Central memory CD8-positive, alpha-beta T cell (primary cell): ENCODE measurements around the gene MACROD2.

Experiments
- ATAC-seq: fragments of 150-1000 bp; cut with Tn5 transposase; replicated peaks from 2 replicates; pipeline ENCODE4 v1.10.0; 2022; ENCODE audit warnings: mild to moderate bottlenecking, moderate FRiP score, moderate number of reproducible peaks; ENCODE audit not compliant: poor library complexity, severe bottlenecking; ENCODE audit errors: extremely low read depth
- DNase-seq, 2 donors: peaks; one replicate each; pipeline ENCODE4 v3.0.0; 2021; ENCODE audit warnings: low spot score in 2 of 2
- H3K27ac Mint-ChIP-seq: one replicate; pipeline ENCODE4 v1.8.0; 2022; ENCODE audit warnings: low read depth, mild to moderate bottlenecking, moderate library complexity, mixed read lengths
- H3K27me3 Mint-ChIP-seq: one replicate; pipeline ENCODE4 v1.8.0; 2022; ENCODE audit warnings: mixed read lengths
- H3K36me3 Mint-ChIP-seq: one replicate; pipeline ENCODE4 v1.8.0; 2022; ENCODE audit warnings: mild to moderate bottlenecking, moderate library complexity, mixed read lengths; ENCODE audit not compliant: insufficient read depth
- H3K4me1 Mint-ChIP-seq: one replicate; pipeline ENCODE4 v1.8.0; 2022; ENCODE audit warnings: mixed read lengths
- H3K4me3 Mint-ChIP-seq: one replicate; pipeline ENCODE4 v1.8.0; 2022; ENCODE audit warnings: mild to moderate bottlenecking, moderate library complexity, mixed read lengths
- H3K9me3 Mint-ChIP-seq: one replicate; pipeline ENCODE4 v1.8.0; 2022; ENCODE audit warnings: mixed read lengths

MACROD2 gene

GRCh38 chr20:14879020-14879697 is 883.8 kb downstream of the MACROD2 start:
- no peak overlapping the region for H3K4me3 Mint-ChIP-seq
- H3K9me3 Mint-ChIP-seq, result peaks cover 10% of the 10 kb centered on the region
- no peak for ATAC-seq
- no peaks in the 10 kb centered on the region for H3K4me1 Mint-ChIP-seq
- H3K27me3 Mint-ChIP-seq, result no peaks in the 10 kb centered on the region
- no peaks in the 10 kb centered on the region for H3K36me3 Mint-ChIP-seq
- no peak for DNase-seq
- no peak overlapping the region for H3K27ac Mint-ChIP-seq

GRCh38 chr20:14879839-14880238 is 884.5 kb downstream of the MACROD2 start:
- Mint-ChIP-seq H3K27ac (no peak overlapping the region), H3K27me3 (no peaks in the 10 kb centered on the region), H3K9me3 (peaks cover 10% of the 10 kb centered on the region), H3K4me1 (no peaks in the 10 kb centered on the region), H3K36me3 (no peaks in the 10 kb centered on the region), H3K4me3 (no peak overlapping the region)
- DNase-seq, result no peak
- ATAC-seq, result no peak

- H3K27ac Mint-ChIP-seq, result no peak overlapping the region
- no peaks in the 10 kb centered on the region for H3K36me3 Mint-ChIP-seq
- DNase-seq (no peak), ATAC-seq (no peak)
- H3K4me1 Mint-ChIP-seq, result no peaks in the 10 kb centered on the region
- no peak overlapping the region for H3K4me3 Mint-ChIP-seq
- no peaks in the 10 kb centered on the region for H3K27me3 Mint-ChIP-seq
- H3K9me3 Mint-ChIP-seq, result peaks cover 21% of the 10 kb centered on the region
Observed at GRCh38 chr20:14881518-14881917, 886.2 kb downstream of the MACROD2 start.

GRCh38 chr20:14882157-14882556 is 886.8 kb downstream of the MACROD2 start:
- Mint-ChIP-seq H3K27ac (no peak overlapping the region), H3K36me3 (no peaks in the 10 kb centered on the region), H3K4me1 (no peaks in the 10 kb centered on the region), H3K27me3 (no peaks in the 10 kb centered on the region), H3K9me3 (peaks cover 21% of the 10 kb centered on the region), H3K4me3 (no peak overlapping the region)
- no peak for ATAC-seq
- no peak for DNase-seq

- Mint-ChIP-seq H3K4me1 (no peaks in the 10 kb centered on the region), H3K4me3 (no peak overlapping the region), H3K9me3 (peaks cover 14% of the 10 kb centered on the region), H3K36me3 (no peaks in the 10 kb centered on the region), H3K27ac (no peak overlapping the region), H3K27me3 (no peaks in the 10 kb centered on the region)
- DNase-seq (no peak), ATAC-seq (no peak)
Observed at GRCh38 chr20:14882846-14883245, 887.5 kb downstream of the MACROD2 start.

- no peak overlapping the region for H3K4me3 Mint-ChIP-seq
Observed at GRCh38 chr20:14883324-14883723, 888.0 kb downstream of the MACROD2 start.

GRCh38 chr20:14885661-14886060 is 890.3 kb downstream of the MACROD2 start:
- no peaks in the 10 kb centered on the region for H3K27me3 Mint-ChIP-seq
- H3K4me3 Mint-ChIP-seq, result no peak overlapping the region
- H3K36me3 Mint-ChIP-seq, result no peaks in the 10 kb centered on the region
- H3K4me1 Mint-ChIP-seq, result no peaks in the 10 kb centered on the region
- DNase-seq (no peak), ATAC-seq (no peak)
- H3K9me3 Mint-ChIP-seq, result peaks cover 25% of the 10 kb centered on the region
- H3K27ac Mint-ChIP-seq, result no peak overlapping the region

More at GRCh38 chr20:14883324-14883723, 888.0 kb downstream of the MACROD2 start:
- H3K4me1 Mint-ChIP-seq, result no peaks in the 10 kb centered on the region
- H3K36me3 Mint-ChIP-seq, result no peaks in the 10 kb centered on the region
- no peak overlapping the region for H3K27ac Mint-ChIP-seq
- DNase-seq (no peak), ATAC-seq (no peak)
- H3K9me3 Mint-ChIP-seq, result peaks cover 12% of the 10 kb centered on the region
- H3K27me3 Mint-ChIP-seq, result no peaks in the 10 kb centered on the region

GRCh38 chr20:14888134-14888533 is 892.8 kb downstream of the MACROD2 start:
- ATAC-seq (no peak), DNase-seq (no peak)
- no peaks in the 10 kb centered on the region for H3K27me3 Mint-ChIP-seq
- H3K9me3 Mint-ChIP-seq, result peaks cover 31% of the 10 kb centered on the region
- H3K4me1 Mint-ChIP-seq, result no peaks in the 10 kb centered on the region
- no peak overlapping the region for H3K4me3 Mint-ChIP-seq
- no peak overlapping the region for H3K27ac Mint-ChIP-seq
- no peaks in the 10 kb centered on the region for H3K36me3 Mint-ChIP-seq

- Mint-ChIP-seq H3K4me1 (no peaks in the 10 kb centered on the region), H3K9me3 (peaks cover 31% of the 10 kb centered on the region), H3K27me3 (no peaks in the 10 kb centered on the region), H3K27ac (no peak overlapping the region), H3K36me3 (no peaks in the 10 kb centered on the region), H3K4me3 (no peak overlapping the region)
- ATAC-seq (no peak), DNase-seq (no peak)
Observed at GRCh38 chr20:14889496-14890255, 894.4 kb downstream of the MACROD2 start.

- DNase-seq, result no peak
- no peak overlapping the region for H3K27ac Mint-ChIP-seq
- no peaks in the 10 kb centered on the region for H3K4me1 Mint-ChIP-seq
- no peaks in the 10 kb centered on the region for H3K36me3 Mint-ChIP-seq
- no peak for ATAC-seq
- H3K27me3 Mint-ChIP-seq, result no peaks in the 10 kb centered on the region
- H3K4me3 Mint-ChIP-seq, result no peak overlapping the region
- H3K9me3 Mint-ChIP-seq, result peaks cover 34% of the 10 kb centered on the region
Observed at GRCh38 chr20:14890713-14891112, 895.4 kb downstream of the MACROD2 start.

GRCh38 chr20:14892782-14893181 is 897.5 kb downstream of the MACROD2 start:
- DNase-seq (no peak), ATAC-seq (no peak)

GRCh38 chr20:14896569-14896968 is 901.3 kb downstream of the MACROD2 start:
- DNase-seq (no peak), ATAC-seq (no peak)
- Mint-ChIP-seq H3K4me1 (no peaks in the 10 kb centered on the region), H3K27ac (no peak overlapping the region), H3K27me3 (no peaks in the 10 kb centered on the region), H3K9me3 (peaks cover 13% of the 10 kb centered on the region), H3K36me3 (no peaks in the 10 kb centered on the region), H3K4me3 (no peak overlapping the region)

More at GRCh38 chr20:14892782-14893181, 897.5 kb downstream of the MACROD2 start:
- Mint-ChIP-seq H3K36me3 (no peaks in the 10 kb centered on the region), H3K4me3 (no peak overlapping the region), H3K27me3 (no peaks in the 10 kb centered on the region), H3K27ac (no peak overlapping the region), H3K9me3 (peaks cover 30% of the 10 kb centered on the region), H3K4me1 (no peaks in the 10 kb centered on the region)

- no peak overlapping the region for H3K27ac Mint-ChIP-seq
- no peaks in the 10 kb centered on the region for H3K36me3 Mint-ChIP-seq
- no peak for ATAC-seq
Observed at GRCh38 chr20:14897608-14898007, 902.3 kb downstream of the MACROD2 start.

More at GRCh38 chr20:14897608-14898007, 902.3 kb downstream of the MACROD2 start:
- Mint-ChIP-seq H3K4me3 (no peak overlapping the region), H3K27me3 (no peaks in the 10 kb centered on the region), H3K4me1 (no peaks in the 10 kb centered on the region), H3K9me3 (peaks cover 16% of the 10 kb centered on the region)
- DNase-seq, result no peak
